Fibroblast of skin of right biceps (primary cell): ENCODE results near the gene ZNF836.
A peak's percentile ranks its signal among the peaks of the same experiment; 100 is the strongest.

Experiments used
- DNase-seq: peaks from one replicate; pipeline ENCODE4 v3.0.0-alpha.2; 2013

The ZNF836 gene

GRCh38 chr19:52187407-52187806 lies 16.0 kb upstream of the ZNF836 start:
- DNase-seq, result no peak

- no peak for DNase-seq
These were observed 5.2 kb upstream of the ZNF836 start for GRCh38 chr19:52176574-52176973.

- no peak for DNase-seq
These were observed 926 bp upstream of the ZNF836 start for GRCh38 chr19:52172347-52172746.

- DNase-seq, result no peak
These were observed 529 bp downstream of the ZNF836 start for GRCh38 chr19:52170863-52171320.

DNA sequence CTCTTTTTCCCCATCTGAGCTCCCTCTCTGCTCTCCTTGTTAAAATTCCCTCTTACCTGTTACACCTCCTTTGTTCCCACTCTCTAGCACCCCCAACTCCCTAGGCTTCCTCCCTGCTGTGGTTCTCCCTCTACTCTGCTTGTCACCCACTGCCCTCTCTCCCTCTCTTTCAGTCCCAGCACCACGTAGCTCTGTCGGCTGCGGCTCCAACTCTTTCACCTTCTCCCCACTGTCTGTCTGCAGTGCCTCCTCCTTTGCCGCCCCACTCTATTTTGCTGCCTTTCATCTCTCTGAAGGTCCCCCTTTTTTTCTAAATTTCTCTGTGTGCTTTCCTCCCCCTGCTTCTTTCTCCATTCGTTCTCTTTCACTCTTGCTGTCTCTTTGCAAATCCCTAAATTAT lies 1.1 kb downstream of the ZNF836 start:
- no peak for DNase-seq

DNA sequence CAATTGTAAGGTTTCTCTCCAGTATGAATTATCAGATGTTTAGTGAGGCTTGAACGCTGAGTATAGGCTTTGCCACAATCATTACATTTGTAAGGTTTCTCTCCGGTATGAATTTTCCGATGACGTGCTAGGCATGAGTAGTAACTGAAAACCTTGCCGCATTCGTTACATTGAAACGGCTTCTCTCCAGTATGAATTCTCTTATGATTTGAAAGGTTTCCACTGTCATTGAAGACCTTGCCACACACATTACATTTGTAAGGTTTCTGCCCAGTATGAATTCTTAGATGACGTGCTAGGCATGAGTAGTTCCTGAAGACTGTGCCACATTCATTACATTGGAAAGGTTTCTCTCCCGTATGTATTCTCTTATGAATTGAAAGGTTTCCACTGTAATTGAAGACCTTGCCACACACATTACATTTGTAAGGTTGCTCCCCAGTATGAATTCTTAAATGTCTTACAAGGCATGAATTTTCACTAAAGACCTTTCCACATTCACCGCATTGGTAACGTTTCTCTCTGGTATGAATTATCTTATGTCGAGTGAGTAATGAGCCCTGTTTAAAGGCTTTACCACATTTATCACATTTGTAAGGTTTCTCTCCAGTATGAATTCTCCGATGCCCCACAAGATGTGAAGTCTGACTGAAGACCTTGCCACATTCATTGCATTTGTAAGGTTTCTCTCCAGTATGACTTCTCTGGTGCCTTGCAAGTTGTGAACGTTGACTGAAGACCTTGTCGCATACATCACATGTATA lies 15.6 kb downstream of the ZNF836 start:
- no peak for DNase-seq

- no peak for DNase-seq
These were observed 23.2 kb downstream of the ZNF836 start for GRCh38 chr19:52148256-52148655.

DNA sequence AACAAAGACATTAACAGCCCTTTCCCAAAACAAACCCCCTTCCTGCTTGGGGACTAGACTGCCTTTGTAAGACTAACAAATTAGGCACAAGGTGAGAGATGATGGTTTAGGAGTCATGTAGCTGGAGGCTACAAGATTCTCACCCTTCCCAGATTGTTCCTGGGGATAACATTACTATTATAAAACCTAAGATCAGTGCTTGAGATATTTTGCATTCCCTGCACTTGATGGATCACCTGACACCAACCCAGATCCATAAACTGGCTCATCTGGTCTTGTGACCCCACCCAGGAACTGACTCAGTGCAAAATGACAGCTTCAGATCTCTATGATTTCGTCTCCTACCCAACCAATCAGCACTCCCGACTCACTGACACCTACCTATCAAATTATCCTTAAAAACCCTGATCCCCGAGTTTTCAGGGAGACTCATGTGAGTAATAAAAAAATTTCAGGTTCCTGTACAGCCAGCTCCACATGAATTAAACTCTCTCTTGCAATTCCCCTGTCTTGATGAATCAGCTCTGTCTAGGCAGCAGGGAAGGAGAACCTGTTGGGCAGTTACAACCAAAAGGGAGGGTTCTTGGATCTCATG lies 29.3 kb downstream of the ZNF836 start:
- DNase-seq, result no peak

DNA sequence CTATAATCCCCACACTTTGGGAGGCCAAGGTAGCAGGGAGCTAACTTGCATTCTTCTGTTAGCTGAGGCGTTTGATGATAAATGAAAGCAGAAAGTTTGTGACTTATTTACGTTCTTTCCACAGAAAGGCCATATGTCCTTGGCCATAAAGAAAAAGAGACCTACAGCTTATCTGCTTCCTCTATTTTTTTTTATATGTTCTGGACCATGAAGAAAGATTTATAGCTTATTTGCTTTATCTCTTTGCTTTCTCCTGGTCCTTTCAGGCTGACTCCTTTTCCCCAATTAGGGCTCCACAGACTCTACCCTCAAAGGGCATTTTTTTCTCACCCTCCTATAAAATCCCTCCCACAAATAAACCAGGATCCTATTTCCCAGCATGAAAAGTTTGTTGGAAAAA lies 30.2 kb downstream of the ZNF836 start:
- no peak for DNase-seq

DNA sequence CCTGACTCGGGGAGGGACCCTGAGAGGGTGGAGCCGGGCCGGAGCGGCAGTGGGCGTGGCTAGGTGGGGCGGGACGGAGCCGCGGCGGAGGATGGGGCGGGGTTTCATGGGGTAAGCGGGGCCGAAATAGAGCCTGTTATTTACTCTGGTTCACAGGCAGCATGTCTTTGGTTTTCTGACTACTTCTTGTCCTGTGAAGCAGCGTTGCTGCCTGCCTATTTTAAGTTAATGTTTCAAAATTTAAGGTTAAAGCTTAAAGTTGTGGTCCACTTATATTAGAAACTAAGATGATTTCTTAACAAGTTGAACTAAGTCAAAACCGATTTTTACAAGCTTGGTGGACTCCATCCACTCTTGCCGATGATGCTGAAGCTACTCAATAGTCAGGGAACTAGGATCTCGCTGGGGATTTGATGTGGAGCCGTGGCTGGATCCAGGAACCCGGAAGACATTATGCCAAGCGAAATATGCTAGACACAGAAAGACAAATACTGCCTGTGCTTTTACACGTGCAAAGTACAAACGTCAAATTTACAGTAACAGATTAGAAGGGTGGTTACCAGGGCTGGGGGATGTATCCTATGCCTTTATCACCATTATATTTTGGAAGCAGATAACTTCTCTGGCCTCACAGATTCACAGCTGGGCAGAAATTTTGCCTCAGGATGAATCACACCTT lies 31.2 kb downstream of the ZNF836 start:
- no peak for DNase-seq

- peak; percentile 95 for DNase-seq
These were observed 32.0 kb downstream of the ZNF836 start, which contains the start of gene ZNF616 for GRCh38 chr19:52139252-52140031. ZNF616 (minus strand) TSS chr19:52139938; CDS start chr19:52130512, 9,426 bp downstream.

DNA sequence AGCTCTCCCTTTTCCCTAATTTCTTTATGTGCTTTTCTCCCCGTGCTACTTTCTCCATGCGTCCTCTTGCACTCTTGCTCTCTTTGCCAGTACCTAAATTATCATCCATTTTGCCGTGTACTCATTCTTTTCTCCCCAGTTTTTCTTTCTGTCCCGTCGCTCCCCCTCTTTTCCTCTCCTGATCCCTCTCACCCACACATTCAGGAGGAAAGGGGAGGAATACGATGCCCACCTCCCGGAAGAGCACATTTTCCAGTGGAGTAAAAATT lies 32.5 kb downstream of the ZNF836 start:
- no peak for DNase-seq

- peak; percentile 54 for DNase-seq
These were observed 33.0 kb downstream of the ZNF836 start for GRCh38 chr19:52138278-52138982.

- no peak for DNase-seq
These were observed 51.1 kb downstream of the ZNF836 start for GRCh38 chr19:52120286-52120685.

DNA sequence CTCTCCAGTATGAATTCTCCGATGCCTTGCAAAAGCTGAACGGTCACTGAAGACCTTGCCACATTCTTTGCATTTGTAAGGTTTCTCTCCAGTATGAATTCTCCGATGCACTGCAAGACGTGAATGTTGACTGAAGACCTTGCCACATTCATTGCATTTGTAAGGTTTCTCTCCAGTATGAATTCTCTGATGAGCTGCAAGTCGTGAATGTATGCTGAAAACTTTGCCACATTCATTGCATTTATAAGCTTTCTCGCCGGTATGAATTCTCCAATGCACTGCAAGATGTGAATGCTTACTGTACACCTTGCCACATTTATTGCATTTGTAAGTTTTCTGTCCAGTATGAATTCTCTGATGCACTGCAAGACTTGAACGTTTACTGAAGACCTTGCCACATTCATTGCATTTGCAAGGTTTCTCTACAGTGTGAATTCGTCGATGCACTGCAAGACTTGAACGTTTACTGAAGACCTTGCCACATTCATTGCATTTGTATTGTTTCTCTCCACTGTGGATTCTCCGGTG lies 55.8 kb downstream of the ZNF836 start:
- no peak for DNase-seq

- no peak for DNase-seq
These were observed 56.7 kb downstream of the ZNF836 start for GRCh38 chr19:52114691-52115090.

DNA sequence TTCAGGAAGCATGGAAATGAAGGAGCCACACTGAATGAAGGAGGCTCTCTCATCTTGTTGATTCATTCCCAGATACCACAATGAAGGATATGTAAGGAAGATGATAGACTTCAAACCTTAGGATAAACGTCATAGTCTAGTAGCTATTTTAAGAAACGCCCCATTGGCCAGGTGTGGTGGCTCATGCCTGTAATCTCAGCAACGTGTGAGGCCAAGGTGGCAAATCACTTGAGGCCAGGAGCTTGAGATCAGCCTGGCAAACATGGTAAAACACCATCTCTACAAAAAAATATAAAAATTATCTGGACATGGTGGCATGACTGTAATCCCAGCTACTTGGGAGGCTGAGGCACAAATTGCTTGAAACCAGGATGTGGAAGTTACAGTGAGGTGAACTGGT lies 58.8 kb downstream of the ZNF836 start:
- DNase-seq, result no peak

DNA sequence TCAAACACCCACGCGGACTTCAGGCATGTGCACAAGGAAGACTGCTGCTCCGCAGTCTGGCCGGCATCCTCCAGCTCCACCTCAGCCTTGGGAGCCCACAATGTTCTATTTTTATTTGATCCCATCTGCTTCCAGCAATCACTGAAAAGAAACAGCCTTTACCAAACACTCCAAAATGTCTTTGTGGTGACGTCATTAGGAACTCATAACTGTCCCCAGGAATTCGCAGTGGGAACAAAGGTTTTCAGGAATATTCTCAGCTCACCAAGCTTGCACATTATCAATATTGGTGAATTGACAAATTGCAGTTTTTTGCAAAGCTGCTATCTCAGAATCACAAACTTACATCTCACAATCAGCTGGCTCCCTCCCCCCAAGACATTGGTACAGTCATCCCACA lies 60.6 kb downstream of the ZNF836 start:
- no peak for DNase-seq
